ENCODE data around the gene TGOLN2. TPM values are rescaled to one million over a fixed set of nuclear protein-coding genes. Genes with fewer than 3 reads are reported as not detected.

TGOLN2 gene
- total and polyA plus RNA-seq, 2 donors (not counting 3 experiments of a cell fraction or from before 2014, with no cell fraction given) = 112 to 140 TPM

GRCh38 chr2:85377083-85377482 is 49.3 kb upstream of the TGOLN2 start:
- no peak for FAIRE-seq
- POLR2A ChIA-PET = interaction anchor here (0.6 kb wide), 1 partner anchor 23 kb away, joined by 6 read pairs; no protein-coding TSS in a partner anchor
- no TSS peak for BruUV-seq (replicated peaks)

More at GRCh38 chr2:85377083-85377482, 49.3 kb upstream of the TGOLN2 start:
- Histone ChIP-seq H3K36me3 (ENCODE audit: control insufficient read depth in 2 of 2, extremely low read depth in 1 of 2, insufficient read depth in 2 of 2, low read length in 2 of 2) (peaks cover 0 to 2% of the 10 kb centered on the region in 2 experiments), H3K4me2 (ENCODE audit: insufficient read depth, low read length) (no peak overlapping the region), H3K4me1 (ENCODE audit: control insufficient read depth, extremely low read depth, insufficient read depth, low read length) (no peaks in the 10 kb centered on the region), H3K27me3 (ENCODE audit: control insufficient read depth in 2 of 2, insufficient read depth in 2 of 2, low read length in 2 of 2) (no peaks in the 10 kb centered on the region), H4K20me1 (replicated peaks; ENCODE audit: control insufficient read depth, extremely low read depth, insufficient read depth, low read length) (no peaks in the 10 kb centered on the region), H2AFZ (ENCODE audit: low read depth, low read length) (no peak overlapping the region), H3K9me1 (replicated peaks; ENCODE audit: control insufficient read depth, extremely low read depth, insufficient read depth, low read length) (no peaks in the 10 kb centered on the region), H3K4me3 (replicated peaks in 1 of 3; ENCODE audit: insufficient read depth in 1 of 3, low read depth in 1 of 3, low read length in 3 of 3) (no peak overlapping the region), H3K79me2 (ENCODE audit: control insufficient read depth, insufficient read depth, low read length) (no peaks in the 10 kb centered on the region), H3K9ac (replicated peaks; ENCODE audit: extremely low read depth, insufficient read depth, low read length) (no peak overlapping the region), H3K9me3 (replicated peaks; ENCODE audit: control insufficient read depth, insufficient read depth, low read length) (no peaks in the 10 kb centered on the region), H3K27ac (ENCODE audit: insufficient read depth, low read depth, low read length) (no peak overlapping the region)
- intact Hi-C loops (cut with micrococcal nuclease) = no loop called here
- no peak for DNase-seq (ENCODE audit: low read depth, low spot score)
- TF ChIP-seq MAX (IDR thresholded peaks at IDR 0.05; ENCODE audit: insufficient read depth, insufficient read length) = no peak
- no peak for TF ChIP-seq POLR2A (IDR thresholded peaks at IDR 0.05; ENCODE audit: low read depth, low read length)
- no peak for TF ChIP-seq MYC (IDR thresholded peaks at IDR 0.05; ENCODE audit: low read depth, low read length)
- no peak for TF ChIP-seq POLR2AphosphoS5 (IDR thresholded peaks at IDR 0.05; ENCODE audit: insufficient read depth, low read depth, low read length)
- no peak for TF ChIP-seq CTCF (IDR thresholded peaks at IDR 0.05; ENCODE audit: extremely low read depth in 1 of 2, insufficient read depth in 1 of 2, low read depth in 1 of 2, low read length in 2 of 2)
- TF ChIP-seq FOS (IDR thresholded peaks at IDR 0.05; ENCODE audit: borderline replicate concordance, insufficient read depth, low read length) = no peak
- TF ChIP-seq GATA2 (IDR thresholded peaks at IDR 0.05; ENCODE audit: insufficient read depth, insufficient read length, low read depth, low read length) = no peak
- TF ChIP-seq EZH2 (IDR thresholded peaks at IDR 0.05; ENCODE audit: borderline replicate concordance, low read depth, low read length, severe bottlenecking) = no peak
- TF ChIP-seq JUN (IDR thresholded peaks at IDR 0.05; ENCODE audit: borderline replicate concordance, insufficient read depth, insufficient read length, low read depth) = no peak
- dilution Hi-C loops (cut with MboI; ENCODE audit: extremely low pct_ligation_motif_present, low sequenced_read_pairs) = no loop called here
- CTCF ChIA-PET = no interaction called here

Measured in endothelial cell of umbilical vein (primary cell).